HepG2 (cell line): ENCODE results near the gene PDGFA. TPM values are rescaled to one million over a fixed set of nuclear protein-coding genes. Genes with fewer than 3 reads are reported as not detected.

ENCODE experiments used
- EP300 ChIP-seq, 3 experiments: sonication (generic) in 1 of 3; formaldehyde crosslinking in 1 of 3; IDR thresholded peaks; 2 replicates each; pipeline versions ENCODE4 v1.5.1 to v1.6.1; 2011 to 2020; ENCODE audit warnings: low read depth in 2 of 3, low read length in 2 of 3, borderline replicate concordance in 1 of 3, improper control_type of control experiment in 1 of 3, mild to moderate bottlenecking in 1 of 3, missing genetic modification reagents in 1 of 3, moderate library complexity in 1 of 3
- MAFF ChIP-seq: IDR thresholded peaks from 2 replicates; pipeline ENCODE4 v1.6.1; 2011; ENCODE audit warnings: low read depth, low read length, improper control_type of control experiment
- PAF1 ChIP-seq: IDR thresholded peaks from 2 replicates; pipeline ENCODE4 v1.6.1; 2016; ENCODE audit warnings: missing genetic modification reagents, missing compliant biosample characterization
- PHF21A ChIP-seq: sonication (generic); formaldehyde crosslinking; IDR thresholded peaks from 2 replicates; pipeline ENCODE4 v1.5.0; 2020; ENCODE audit warnings: mild to moderate bottlenecking, missing genetic modification reagents
- POLR2AphosphoS5 ChIP-seq: IDR thresholded peaks from 2 replicates; pipeline ENCODE4 v1.6.1; 2012; ENCODE audit warnings: low read depth, low read length
- RBAK ChIP-seq: sonication (generic); formaldehyde crosslinking; IDR thresholded peaks from 2 replicates; pipeline ENCODE4 v1.5.1; 2020; ENCODE audit warnings: mild to moderate bottlenecking, missing genetic modification reagents
- SMAD9 ChIP-seq: sonication (generic); formaldehyde crosslinking; IDR thresholded peaks from 2 replicates; pipeline ENCODE4 v1.5.1; 2020; ENCODE audit warnings: mild to moderate bottlenecking, missing genetic modification reagents
- SP5 ChIP-seq: IDR thresholded peaks from 2 replicates; pipeline ENCODE4 v1.6.1; 2016; ENCODE audit warnings: low read depth, borderline replicate concordance
- SRF ChIP-seq: IDR thresholded peaks from 2 replicates; pipeline ENCODE4 v1.6.1; 2011; ENCODE audit warnings: mild to moderate bottlenecking, low read depth, low read length, moderate library complexity
- ZBTB8A ChIP-seq: sonication (generic); formaldehyde crosslinking; IDR thresholded peaks from 2 replicates; pipeline ENCODE4 v1.4.0; 2020; ENCODE audit warnings: mild to moderate bottlenecking, low read depth, missing genetic modification reagents, borderline replicate concordance
- ZFAT ChIP-seq: sonication (generic); formaldehyde crosslinking; conservative IDR thresholded peaks from 2 replicates; pipeline ENCODE4 v1.8.1; 2023; ENCODE audit warnings: missing genetic modification reagents, inconsistent platforms
- ZMYM2 ChIP-seq: sonication (generic); formaldehyde crosslinking; IDR thresholded peaks from 2 replicates; pipeline ENCODE4 v1.8.0; 2022; ENCODE audit warnings: mild to moderate bottlenecking, missing genetic modification reagents
- ZNF24 ChIP-seq: fragments of 450-650 bp; IDR thresholded peaks from 2 replicates; pipeline ENCODE4 v1.6.1; 2017; ENCODE audit warnings: antibody characterized with exemption, mild to moderate bottlenecking
- ZNF432 ChIP-seq: sonication (generic); formaldehyde crosslinking; IDR thresholded peaks from 2 replicates; pipeline ENCODE4 v1.5.0; 2020; ENCODE audit warnings: missing genetic modification reagents, mild to moderate bottlenecking, borderline replicate concordance
- ZNF616 ChIP-seq: sonication (generic); formaldehyde crosslinking; IDR thresholded peaks from 2 replicates; pipeline ENCODE4 v1.5.0; 2020; ENCODE audit warnings: low read depth, mild to moderate bottlenecking, missing genetic modification reagents
- ZNF703 ChIP-seq: sonication (generic); formaldehyde crosslinking; IDR thresholded peaks from 2 replicates; pipeline ENCODE4 v1.5.1; 2020; ENCODE audit warnings: missing genetic modification reagents, mild to moderate bottlenecking, moderate library complexity, borderline replicate concordance
- ZNF776 ChIP-seq: sonication (generic); formaldehyde crosslinking; IDR thresholded peaks from 2 replicates; pipeline ENCODE4 v1.4.0; 2020; ENCODE audit warnings: mild to moderate bottlenecking, missing genetic modification reagents
- polyA plus RNA-seq, 8 experiments: library from polyadenylated mRNA; depleted of rRNA in 3 of 8; stranded (reverse) in 7 of 8; unstranded in 1 of 8; fragments of >200 nt; fragmentation: Illumina TruSeq in 4 of 8; extraction: Trizol in 4 of 8; gene quantifications; 2 replicates each; pipeline versions ENCODE4 v1.2.1 to v1.2.3, GENCODE V29; 2011 to 2016; ENCODE audit warnings: low read depth in 4 of 8, missing spikeins in 1 of 8, mixed read lengths in 1 of 8; ENCODE audit not compliant: insufficient read depth in 1 of 8
- total RNA-seq, 5 experiments: library from RNA; depleted of rRNA; stranded (reverse); fragments of >200 nt; fragmentation: Illumina TruSeq; extraction: Trizol; gene quantifications; 2 replicates each; pipeline ENCODE4 v1.2.3, GENCODE V29; 2016; ENCODE audit warnings: low read depth in 1 of 5
- TF ChIP-seq, protein P1 (sequence below): sonication (generic); formaldehyde crosslinking; IDR thresholded peaks from 2 replicates; pipeline ENCODE4 v1.5.0; 2020; ENCODE audit warnings: mild to moderate bottlenecking, missing genetic modification reagents
- TF ChIP-seq, protein P2 (sequence below): sonication (generic); formaldehyde crosslinking; IDR thresholded peaks from 2 replicates; pipeline ENCODE4 v1.4.0; 2020; ENCODE audit warnings: missing genetic modification reagents
- TF ChIP-seq, protein P3 (sequence below), 2 experiments: sonication (generic) in 1 of 2; formaldehyde crosslinking in 1 of 2; IDR thresholded peaks; 2 replicates each; pipeline versions ENCODE4 v1.4.0 to v1.6.1; 2016 to 2020; ENCODE audit warnings: borderline replicate concordance in 1 of 2, low read depth in 1 of 2, mild to moderate bottlenecking in 1 of 2, missing genetic modification reagents in 1 of 2
- TF ChIP-seq, protein P4 (sequence below): sonication (generic); formaldehyde crosslinking; IDR thresholded peaks from 2 replicates; pipeline ENCODE4 v1.4.0; 2020; ENCODE audit warnings: missing genetic modification reagents

Gene PDGFA
- total and polyA plus RNA-seq, 2 of the 13 experiments (the other 11 are each of a cell fraction or from before 2014, with no cell fraction given) = 1.5 to 3.4 TPM

DNA sequence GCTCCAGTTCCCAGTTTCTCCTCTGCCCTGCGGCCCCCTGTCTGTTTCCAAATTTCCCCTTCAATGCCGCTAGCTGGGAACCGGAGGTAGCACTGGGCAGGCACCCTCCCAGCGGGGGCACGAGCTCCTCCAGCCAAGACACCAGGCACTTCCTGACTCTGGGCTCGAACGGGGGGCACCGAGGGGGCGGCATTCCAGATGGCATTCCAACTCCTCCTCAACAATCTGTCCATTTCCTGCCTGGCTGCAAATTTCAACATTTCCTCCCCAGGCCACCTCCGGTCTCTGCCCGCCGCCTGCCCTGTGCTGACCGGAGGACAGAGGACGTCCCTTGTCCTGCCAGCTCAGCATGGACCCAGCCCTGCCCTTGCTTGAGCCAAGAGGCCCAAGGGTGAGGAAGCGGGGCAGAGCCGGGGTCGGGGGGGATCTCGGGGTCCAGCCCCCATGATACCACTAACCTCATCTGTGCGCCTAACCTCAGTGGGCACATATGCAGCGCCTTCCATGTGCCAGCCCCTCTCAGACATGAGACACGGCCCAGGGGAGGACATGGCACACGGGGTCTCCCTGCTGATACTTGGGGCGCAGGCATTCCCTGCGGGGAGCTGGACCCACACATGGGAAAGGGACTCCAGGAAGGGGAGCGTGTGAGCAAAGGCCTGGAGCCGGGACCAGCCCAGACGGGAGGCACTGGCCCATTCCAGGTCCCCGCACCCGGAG is 58.0 kb downstream of the PDGFA start (continued):
- TF ChIP-seq, protein P1, sequence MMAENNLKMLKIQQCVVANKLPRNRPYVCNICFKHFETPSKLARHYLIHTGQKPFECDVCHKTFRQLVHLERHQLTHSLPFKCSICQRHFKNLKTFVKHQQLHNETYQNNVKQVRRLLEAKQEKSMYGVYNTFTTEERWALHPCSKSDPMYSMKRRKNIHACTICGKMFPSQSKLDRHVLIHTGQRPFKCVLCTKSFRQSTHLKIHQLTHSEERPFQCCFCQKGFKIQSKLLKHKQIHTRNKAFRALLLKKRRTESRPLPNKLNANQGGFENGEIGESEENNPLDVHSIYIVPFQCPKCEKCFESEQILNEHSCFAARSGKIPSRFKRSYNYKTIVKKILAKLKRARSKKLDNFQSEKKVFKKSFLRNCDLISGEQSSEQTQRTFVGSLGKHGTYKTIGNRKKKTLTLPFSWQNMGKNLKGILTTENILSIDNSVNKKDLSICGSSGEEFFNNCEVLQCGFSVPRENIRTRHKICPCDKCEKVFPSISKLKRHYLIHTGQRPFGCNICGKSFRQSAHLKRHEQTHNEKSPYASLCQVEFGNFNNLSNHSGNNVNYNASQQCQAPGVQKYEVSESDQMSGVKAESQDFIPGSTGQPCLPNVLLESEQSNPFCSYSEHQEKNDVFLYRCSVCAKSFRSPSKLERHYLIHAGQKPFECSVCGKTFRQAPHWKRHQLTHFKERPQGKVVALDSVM (CRISPR knock-in tag) = no peak
- TF ChIP-seq ZMYM2 (CRISPR knock-in tag) (no peak), PHF21A (peak; percentile 76), ZNF24 (no peak), ZNF776 (CRISPR knock-in tag) (no peak), RBAK (CRISPR knock-in tag) (no peak), PAF1 (no peak), ZNF616 (CRISPR knock-in tag) (no peak), EP300 (IDR thresholded peaks at IDR 0.05; ENCODE audit: low read depth in 2 of 2, low read length in 2 of 2) (peak in 1 of 2 experiments; percentile 60; a peak in 1 of 4 replicates), EP300 (CRISPR knock-in tag; IDR thresholded peaks at IDR 0.05; ENCODE audit: borderline replicate concordance) (peak; percentile 80), POLR2AphosphoS5 (no peak), SMAD9 (CRISPR knock-in tag) (no peak), ZNF703 (CRISPR knock-in tag) (no peak), ZBTB8A (no peak), SRF (no peak), ZFAT (CRISPR knock-in tag) (no peak), ZNF432 (CRISPR knock-in tag) (no peak), MAFF (no peak), SP5 (peak; percentile 96)
- TF ChIP-seq, protein P2, sequence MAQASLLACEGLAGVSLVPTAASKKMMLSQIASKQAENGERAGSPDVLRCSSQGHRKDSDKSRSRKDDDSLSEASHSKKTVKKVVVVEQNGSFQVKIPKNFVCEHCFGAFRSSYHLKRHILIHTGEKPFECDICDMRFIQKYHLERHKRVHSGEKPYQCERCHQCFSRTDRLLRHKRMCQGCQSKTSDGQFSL (CRISPR knock-in tag) = no peak
- TF ChIP-seq, protein P3, sequence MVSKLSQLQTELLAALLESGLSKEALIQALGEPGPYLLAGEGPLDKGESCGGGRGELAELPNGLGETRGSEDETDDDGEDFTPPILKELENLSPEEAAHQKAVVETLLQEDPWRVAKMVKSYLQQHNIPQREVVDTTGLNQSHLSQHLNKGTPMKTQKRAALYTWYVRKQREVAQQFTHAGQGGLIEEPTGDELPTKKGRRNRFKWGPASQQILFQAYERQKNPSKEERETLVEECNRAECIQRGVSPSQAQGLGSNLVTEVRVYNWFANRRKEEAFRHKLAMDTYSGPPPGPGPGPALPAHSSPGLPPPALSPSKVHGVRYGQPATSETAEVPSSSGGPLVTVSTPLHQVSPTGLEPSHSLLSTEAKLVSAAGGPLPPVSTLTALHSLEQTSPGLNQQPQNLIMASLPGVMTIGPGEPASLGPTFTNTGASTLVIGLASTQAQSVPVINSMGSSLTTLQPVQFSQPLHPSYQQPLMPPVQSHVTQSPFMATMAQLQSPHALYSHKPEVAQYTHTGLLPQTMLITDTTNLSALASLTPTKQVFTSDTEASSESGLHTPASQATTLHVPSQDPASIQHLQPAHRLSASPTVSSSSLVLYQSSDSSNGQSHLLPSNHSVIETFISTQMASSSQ (IDR thresholded peaks at IDR 0.05; ENCODE audit: low read depth) = peak; percentile 39; the same call in 1 of the 2 replicates
- TF ChIP-seq, protein P3 (CRISPR knock-in tag; IDR thresholded peaks at IDR 0.05; ENCODE audit: borderline replicate concordance) = no peak; the same call in 1 of the 2 replicates
- TF ChIP-seq, protein P4, sequence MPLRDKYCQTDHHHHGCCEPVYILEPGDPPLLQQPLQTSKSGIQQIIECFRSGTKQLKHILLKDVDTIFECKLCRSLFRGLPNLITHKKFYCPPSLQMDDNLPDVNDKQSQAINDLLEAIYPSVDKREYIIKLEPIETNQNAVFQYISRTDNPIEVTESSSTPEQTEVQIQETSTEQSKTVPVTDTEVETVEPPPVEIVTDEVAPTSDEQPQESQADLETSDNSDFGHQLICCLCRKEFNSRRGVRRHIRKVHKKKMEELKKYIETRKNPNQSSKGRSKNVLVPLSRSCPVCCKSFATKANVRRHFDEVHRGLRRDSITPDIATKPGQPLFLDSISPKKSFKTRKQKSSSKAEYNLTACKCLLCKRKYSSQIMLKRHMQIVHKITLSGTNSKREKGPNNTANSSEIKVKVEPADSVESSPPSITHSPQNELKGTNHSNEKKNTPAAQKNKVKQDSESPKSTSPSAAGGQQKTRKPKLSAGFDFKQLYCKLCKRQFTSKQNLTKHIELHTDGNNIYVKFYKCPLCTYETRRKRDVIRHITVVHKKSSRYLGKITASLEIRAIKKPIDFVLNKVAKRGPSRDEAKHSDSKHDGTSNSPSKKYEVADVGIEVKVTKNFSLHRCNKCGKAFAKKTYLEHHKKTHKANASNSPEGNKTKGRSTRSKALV (CRISPR knock-in tag) = no peak
